RWPE1 (cell line): Measurements from ENCODE around the gene NXN.
A peak's percentile ranks its signal among the peaks of the same experiment; 100 is the strongest.

Experiments used
- CTCF ChIA-PET: fragments of 350-600 bp; sonication (Branson Sonifier 250); formaldehyde crosslinking; extraction: SDS; loops from one replicate; lab custom pipeline; 2021; lab: Yijun Ruan, JAX
- POLR2A ChIA-PET: fragments of 400-600 bp; formaldehyde crosslinking; extraction: SDS; loops from one replicate; lab custom pipeline; 2020; ENCODE audit warnings: antibody characterized with exemption; ENCODE audit not compliant: low non-redundant PET; lab: Yijun Ruan, JAX
- DNase-seq: peaks from one replicate; pipeline ENCODE4 v3.0.0; 2012; ENCODE audit warnings: low spot score
- H3K27ac ChIP-seq: fragments of 450-650 bp; 2 replicates; pipeline ENCODE4 v1.5.1; 2017
- CTCF ChIP-seq: fragments of 450-650 bp; conservative IDR thresholded peaks from 2 replicates; pipeline ENCODE4 v1.5.1; 2017; ENCODE audit warnings: low read depth, mild to moderate bottlenecking

Gene NXN

GRCh38 chr17:946510-947236, 32.9 kb downstream of the NXN start:
- H3K27ac ChIP-seq, result peak overlapping the region; percentile 67
- no peak for DNase-seq
- ChIA-PET POLR2A (no interaction called here), CTCF (no interaction called here)
- TF ChIP-seq CTCF, result no peak

- DNase-seq, result no peak
- ChIA-PET POLR2A (no interaction called here), CTCF (no interaction called here)
- TF ChIP-seq CTCF, result no peak
- H3K27ac ChIP-seq, result peak overlapping the region; percentile 67
Observed at GRCh38 chr17:945672-946071, 33.9 kb downstream of the NXN start.

GRCh38 chr17:944266-944826, 35.2 kb downstream of the NXN start:
- ChIA-PET POLR2A (no interaction called here), CTCF (interaction anchor here (0.6 kb wide), 1 partner anchor 20 kb away, joined by 3 read pairs; no protein-coding TSS in a partner anchor)
- H3K27ac ChIP-seq, result peak overlapping the region; percentile 36; the same call in 1 of the 2 replicates
- no peak for DNase-seq
- TF ChIP-seq CTCF, result no peak

- DNase-seq, result no peak
- H3K27ac ChIP-seq, result peak overlapping the region; percentile 86
- TF ChIP-seq CTCF, result no peak
- POLR2A ChIA-PET, result interaction anchor here (1.4 kb wide), 1 partner anchor 10 kb away, joined by 4 read pairs; no protein-coding TSS in a partner anchor
- CTCF ChIA-PET, result no interaction called here
Observed at GRCh38 chr17:935485-935884, 44.1 kb downstream of the NXN start.

- peak; percentile 92 for DNase-seq
- ChIA-PET CTCF (interaction anchor here (0.6 to 0.8 kb wide), 3 partner anchors 10 to 48 kb away, joined by 3 read pairs; no protein-coding TSS in a partner anchor), POLR2A (no interaction called here)
- no peak for TF ChIP-seq CTCF
- peak overlapping the region; percentile 86 for H3K27ac ChIP-seq
Observed at GRCh38 chr17:933312-934073, 46.1 kb downstream of the NXN start.

- H3K27ac ChIP-seq, result peak overlapping the region; percentile 100
- ChIA-PET POLR2A (no interaction called here), CTCF (interaction anchor here (0.6 to 0.7 kb wide), 2 partner anchors 48 to 137 kb away, joined by 3 to 4 read pairs; no protein-coding TSS in a partner anchor)
- no peak for TF ChIP-seq CTCF
- DNase-seq, result no peak
Observed at GRCh38 chr17:930258-930657, 49.3 kb downstream of the NXN start.
